Stimulated activated memory B cell treated with anti-CD40 and anti-IgM and Interleukin-4, amounts not matched to agents 10 μg/mL and 1 μg/mL and 100 μg/mL, for 72 hours (primary cell): ENCODE data around the gene TTC8.
"Not testable (repeated sequence)": the region's sequence is repeated elsewhere in the genome, so short reads cannot be mapped to it uniquely, and the experiment has no call there.

Source experiments
- ATAC-seq: fragments of 150-1000 bp; cut with Tn5 transposase; 2 replicates; pipeline ENCODE4 v1.10.0; 2021
- H3K27ac Mint-ChIP-seq: one replicate; pipeline ENCODE4 v1.8.0; 2022; ENCODE audit warnings: mild to moderate bottlenecking, mixed read lengths
- H3K27me3 Mint-ChIP-seq: one replicate; pipeline ENCODE4 v1.8.0; 2022; ENCODE audit warnings: mixed read lengths
- H3K36me3 Mint-ChIP-seq: one replicate; pipeline ENCODE4 v1.8.0; 2022; ENCODE audit warnings: mixed read lengths
- H3K4me1 Mint-ChIP-seq: one replicate; pipeline ENCODE4 v1.8.0; 2022; ENCODE audit warnings: mixed read lengths
- H3K4me3 Mint-ChIP-seq: one replicate; pipeline ENCODE4 v1.8.0; 2022; ENCODE audit warnings: mild to moderate bottlenecking, moderate library complexity, mixed read lengths
- H3K9me3 Mint-ChIP-seq: one replicate; pipeline ENCODE4 v1.8.0; 2022; ENCODE audit warnings: mixed read lengths

The TTC8 gene

DNA sequence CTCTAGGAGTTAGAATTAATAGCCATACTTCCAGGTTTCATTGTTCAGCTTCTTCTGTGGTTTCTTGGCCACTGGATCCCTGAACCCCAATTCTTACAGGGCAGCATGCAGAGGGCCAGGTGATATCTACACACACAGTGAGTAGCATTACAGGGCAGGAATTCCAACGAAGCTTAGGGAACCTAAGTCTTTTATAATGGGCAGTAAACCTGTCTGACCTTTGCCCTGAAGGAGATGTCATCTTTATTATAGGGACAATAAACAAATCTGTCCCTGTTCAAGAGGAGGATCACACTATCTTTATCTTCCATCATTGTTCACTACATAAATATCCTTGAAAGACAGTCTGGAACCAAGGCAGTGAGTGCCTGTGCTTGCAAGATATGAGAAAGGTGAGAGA, 20.0 kb upstream of the TTC8 start:
- no peaks in the 10 kb centered on the region for H3K4me1 Mint-ChIP-seq
- peaks cover 34% of the 10 kb centered on the region for H3K27me3 Mint-ChIP-seq
- H3K36me3 Mint-ChIP-seq, result no peaks in the 10 kb centered on the region
- no peak overlapping the region for H3K27ac Mint-ChIP-seq
- H3K4me3 Mint-ChIP-seq, result no peak overlapping the region
- no peak for ATAC-seq
- H3K9me3 Mint-ChIP-seq, result peaks cover 8% of the 10 kb centered on the region

DNA sequence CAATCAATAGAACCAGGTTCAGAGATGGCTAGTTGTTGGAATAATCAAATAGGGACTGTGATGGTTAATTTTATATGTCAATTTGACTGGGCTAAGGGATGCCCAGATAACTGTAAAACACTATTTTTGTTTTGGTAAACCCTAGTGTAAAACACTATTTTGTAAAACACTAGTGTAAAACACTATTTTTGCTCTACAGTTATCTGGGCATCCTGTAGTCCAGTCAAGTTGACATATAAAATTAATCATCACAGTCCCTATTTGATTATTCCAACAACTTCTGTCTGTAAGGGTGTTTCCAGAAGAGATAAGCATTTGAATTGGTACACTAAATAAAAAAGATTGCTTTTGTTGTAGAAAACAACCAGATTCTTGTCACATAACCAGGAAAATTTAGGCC, 16.1 kb upstream of the TTC8 start:
- H3K4me1 Mint-ChIP-seq, result no peaks in the 10 kb centered on the region
- H3K4me3 Mint-ChIP-seq, result no peak overlapping the region
- ATAC-seq, result no peak
- no peaks in the 10 kb centered on the region for H3K36me3 Mint-ChIP-seq
- peaks cover 38% of the 10 kb centered on the region for H3K27me3 Mint-ChIP-seq
- H3K9me3 Mint-ChIP-seq, result peaks cover 8% of the 10 kb centered on the region
- no peak overlapping the region for H3K27ac Mint-ChIP-seq

DNA sequence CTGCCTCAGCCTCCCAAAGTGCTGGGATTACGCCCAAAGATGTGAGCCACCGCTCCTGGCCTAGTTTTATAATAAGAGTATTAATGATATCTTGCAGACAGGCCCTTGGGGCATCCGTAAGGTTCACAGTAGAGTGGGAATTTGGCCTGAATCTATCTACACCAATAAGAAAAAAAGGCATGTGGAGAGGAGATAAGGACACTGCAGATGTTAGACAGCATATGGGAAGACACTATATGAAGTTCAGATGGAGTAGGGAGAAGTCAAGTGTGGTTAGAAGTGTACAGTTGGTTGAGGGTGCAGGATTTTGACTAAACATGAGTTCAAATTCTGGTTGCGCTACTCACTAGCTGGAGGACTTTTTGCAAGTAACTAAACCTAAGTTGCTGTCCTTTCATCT, 8.5 kb upstream of the TTC8 start:
- ATAC-seq, result no peak
- Mint-ChIP-seq H3K27ac (no peak overlapping the region), H3K27me3 (peaks cover 42% of the 10 kb centered on the region), H3K4me3 (no peak overlapping the region), H3K4me1 (peaks cover 11% of the 10 kb centered on the region), H3K36me3 (no peaks in the 10 kb centered on the region), H3K9me3 (no peaks in the 10 kb centered on the region)

DNA sequence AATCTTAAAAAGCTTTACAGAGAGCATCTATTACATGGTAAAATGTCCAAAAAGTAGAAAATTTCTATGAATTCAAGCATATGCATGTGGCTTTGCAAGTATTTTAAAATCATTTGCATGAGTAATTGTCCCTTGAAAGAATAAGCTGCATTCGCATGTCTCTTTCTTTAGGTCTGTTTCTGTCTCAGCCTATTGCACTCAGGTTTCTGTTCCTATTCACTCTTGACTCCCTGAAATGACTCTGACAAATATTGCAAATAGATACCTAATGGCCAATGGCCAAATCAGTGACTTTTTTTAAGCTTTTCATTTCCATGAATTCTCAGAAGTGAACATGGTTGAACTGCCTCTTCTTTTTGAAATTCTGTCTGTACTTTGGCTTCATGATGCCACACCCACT, 6.4 kb upstream of the TTC8 start:
- Mint-ChIP-seq H3K27ac (no peak overlapping the region), H3K9me3 (no peaks in the 10 kb centered on the region), H3K27me3 (peaks cover 25% of the 10 kb centered on the region)

DNA sequence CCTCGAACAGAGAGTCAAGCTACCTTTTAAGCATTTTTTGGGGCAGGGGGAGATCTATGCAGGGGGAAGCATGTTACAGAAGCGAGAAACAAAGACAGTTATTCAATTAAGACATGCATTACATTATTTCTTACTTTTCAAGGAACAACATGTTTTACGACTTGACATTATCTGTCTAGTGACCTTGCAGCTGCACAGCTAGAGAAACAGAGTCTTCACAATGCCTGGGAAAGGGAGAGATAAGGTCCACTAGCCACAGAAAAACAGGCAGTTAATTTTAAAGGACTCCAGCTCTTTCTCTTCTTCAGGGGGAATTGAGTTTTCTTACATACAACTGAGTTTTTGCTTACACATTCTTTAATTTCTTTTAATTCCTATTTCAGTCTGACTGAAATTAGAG, 4.8 kb upstream of the TTC8 start:
- H3K9me3 Mint-ChIP-seq, H3K36me3 Mint-ChIP-seq, H3K4me3 Mint-ChIP-seq, ATAC-seq, H3K27ac Mint-ChIP-seq: not testable (repeated sequence)
- Mint-ChIP-seq H3K27me3 (peaks cover 22% of the 10 kb centered on the region), H3K4me1 (peaks cover 11% of the 10 kb centered on the region)

More for the DNA sequence above, 6.4 kb upstream of the TTC8 start:
- peak; percentile 55 for ATAC-seq
- Mint-ChIP-seq H3K4me1 (peaks cover 11% of the 10 kb centered on the region), H3K4me3 (no peak overlapping the region), H3K36me3 (no peaks in the 10 kb centered on the region)

DNA sequence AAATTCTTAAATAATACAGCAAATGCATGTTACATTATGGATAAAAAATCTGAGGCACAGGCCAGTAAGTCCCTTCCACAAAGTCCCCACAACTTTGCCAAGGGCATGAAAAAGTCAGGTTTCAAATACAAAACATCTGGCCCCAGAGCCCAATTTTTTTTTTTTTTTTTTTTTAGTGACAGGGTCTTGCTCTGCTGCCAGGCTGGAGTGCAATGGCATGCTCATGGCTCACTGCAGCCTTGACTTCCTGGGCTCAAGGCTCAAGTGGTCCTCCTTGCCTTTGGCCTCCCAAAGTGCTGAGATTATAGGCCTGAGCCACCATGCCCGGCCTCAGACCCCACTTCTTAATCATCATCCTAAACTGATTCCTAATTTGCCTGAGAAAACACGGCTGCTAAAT, 3.1 kb upstream of the TTC8 start:
- H3K27ac Mint-ChIP-seq, result no peak overlapping the region
- H3K9me3 Mint-ChIP-seq, result no peaks in the 10 kb centered on the region
- peaks cover 20% of the 10 kb centered on the region for H3K4me1 Mint-ChIP-seq
- peaks cover 15% of the 10 kb centered on the region for H3K27me3 Mint-ChIP-seq
- no peak for ATAC-seq
- no peaks in the 10 kb centered on the region for H3K36me3 Mint-ChIP-seq
- H3K4me3 Mint-ChIP-seq, result no peak overlapping the region

DNA sequence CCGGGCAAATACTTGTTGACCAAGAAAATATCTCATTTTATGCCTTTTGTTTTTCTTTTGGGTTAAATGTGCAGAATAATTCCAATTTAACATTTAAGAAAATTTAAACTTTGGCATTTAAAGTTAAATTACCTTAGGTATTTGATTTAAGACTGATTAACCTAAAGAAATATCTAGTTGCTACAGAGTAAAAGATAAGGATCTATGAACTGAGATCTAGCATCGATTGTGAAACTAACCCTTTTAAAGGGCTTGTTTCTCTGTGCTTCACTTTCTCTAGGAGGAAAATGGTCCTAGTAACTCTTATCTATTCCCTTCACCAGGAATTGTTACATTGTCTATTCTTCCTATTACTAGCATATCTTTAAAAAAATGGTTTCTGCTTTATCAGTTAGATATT, 2.6 kb upstream of the TTC8 start:
- no peaks in the 10 kb centered on the region for H3K36me3 Mint-ChIP-seq
- no peak overlapping the region for H3K27ac Mint-ChIP-seq
- H3K4me3 Mint-ChIP-seq, result no peak overlapping the region
- H3K4me1 Mint-ChIP-seq, result peaks cover 20% of the 10 kb centered on the region
- ATAC-seq, result no peak
- peaks cover 15% of the 10 kb centered on the region for H3K27me3 Mint-ChIP-seq
- no peaks in the 10 kb centered on the region for H3K9me3 Mint-ChIP-seq

DNA sequence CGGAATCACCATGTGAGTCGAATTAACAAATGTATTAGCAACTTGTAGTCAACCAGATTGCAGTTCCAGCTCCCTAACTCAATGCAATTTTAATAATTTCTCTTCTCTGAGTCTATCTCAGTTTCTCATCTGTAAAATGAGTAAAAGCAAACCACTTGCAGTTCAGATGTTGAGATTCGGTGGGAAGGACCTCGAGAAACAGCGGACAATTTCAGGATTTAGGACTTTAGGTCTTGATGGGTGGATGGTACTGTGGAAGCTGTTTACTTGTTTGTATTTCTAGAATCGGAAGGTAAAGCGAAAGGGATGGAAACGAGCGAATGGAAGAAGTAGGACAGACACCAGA, 510 bp upstream of the TTC8 start:
- peaks cover 7% of the 10 kb centered on the region for H3K27me3 Mint-ChIP-seq
- no peak for ATAC-seq
- peak overlapping the region; percentile 99 for H3K27ac Mint-ChIP-seq
- H3K4me1 Mint-ChIP-seq, result peaks cover 9% of the 10 kb centered on the region
- no peaks in the 10 kb centered on the region for H3K36me3 Mint-ChIP-seq
- no peaks in the 10 kb centered on the region for H3K9me3 Mint-ChIP-seq
- peak overlapping the region; percentile 82 for H3K4me3 Mint-ChIP-seq

DNA sequence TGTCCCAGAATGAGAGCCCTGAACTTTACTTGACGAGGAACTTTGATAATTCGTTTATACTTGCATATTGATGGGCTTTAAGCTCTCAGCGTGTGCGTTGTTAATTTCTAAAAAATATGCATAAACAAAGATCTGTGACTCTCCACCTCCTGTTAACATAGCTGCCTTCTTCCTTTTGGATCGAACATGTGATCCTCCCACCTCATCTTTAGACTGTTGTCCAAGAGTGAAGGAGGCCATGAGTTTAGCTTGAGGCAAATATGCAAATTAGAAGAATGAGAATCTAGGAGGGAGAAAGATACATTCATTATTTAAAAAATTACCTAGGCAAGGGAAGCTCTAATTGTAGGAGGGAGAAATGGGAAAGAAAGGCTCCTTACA, 617 bp downstream of the TTC8 start:
- ATAC-seq, result no peak
- Mint-ChIP-seq H3K27me3 (no peaks in the 10 kb centered on the region), H3K9me3 (no peaks in the 10 kb centered on the region)

DNA sequence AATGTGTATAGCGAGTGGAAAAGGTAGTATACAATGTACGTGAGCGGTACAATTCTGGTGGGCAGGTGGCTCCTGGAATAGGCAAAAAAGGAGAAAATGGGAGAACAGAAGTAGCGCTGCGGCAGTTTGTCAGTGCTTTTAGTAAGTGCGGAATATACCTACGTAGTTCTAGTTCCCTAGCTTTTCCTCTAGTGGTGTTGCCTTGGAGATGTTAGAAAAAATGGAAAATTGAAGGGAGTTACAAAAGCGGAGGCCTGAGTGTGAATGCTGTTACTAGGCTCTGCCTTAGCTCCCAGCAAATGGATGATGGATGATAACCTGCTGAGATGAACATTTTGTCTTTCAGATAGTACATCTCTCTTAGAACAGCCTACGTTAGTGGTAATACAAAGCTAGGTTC, 1.1 kb downstream of the TTC8 start:
- Mint-ChIP-seq H3K27me3 (no peaks in the 10 kb centered on the region), H3K9me3 (no peaks in the 10 kb centered on the region), H3K27ac (peak overlapping the region; percentile 99), H3K36me3 (no peaks in the 10 kb centered on the region), H3K4me1 (peaks cover 9% of the 10 kb centered on the region), H3K4me3 (peak overlapping the region; percentile 82)
- ATAC-seq, result no peak

More for the DNA sequence above, 617 bp downstream of the TTC8 start:
- Mint-ChIP-seq H3K27ac (peak overlapping the region; percentile 99), H3K4me3 (peak overlapping the region; percentile 82), H3K4me1 (peaks cover 9% of the 10 kb centered on the region), H3K36me3 (no peaks in the 10 kb centered on the region)

DNA sequence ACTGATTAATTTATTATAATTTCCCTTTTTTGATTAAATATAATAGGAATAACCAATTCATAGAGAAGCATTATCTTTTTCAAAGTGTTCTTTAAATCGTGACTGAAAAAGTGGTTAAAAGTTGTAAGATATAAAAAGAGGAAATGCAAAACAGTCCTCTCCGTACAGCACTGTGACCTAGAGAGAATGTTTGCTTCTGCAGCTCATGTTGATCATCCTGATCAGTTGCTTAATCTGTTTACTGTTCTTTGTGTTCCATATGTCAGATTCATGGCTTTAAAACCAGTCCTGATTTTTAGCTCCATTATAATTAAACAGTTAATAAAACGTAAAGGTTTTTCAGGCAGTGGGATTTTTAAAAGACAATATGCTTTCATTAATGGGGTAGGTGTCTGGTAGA, 4.7 kb downstream of the TTC8 start:
- Mint-ChIP-seq H3K4me3 (no peak overlapping the region), H3K36me3 (no peaks in the 10 kb centered on the region), H3K27ac (no peak overlapping the region), H3K27me3 (no peaks in the 10 kb centered on the region), H3K9me3 (no peaks in the 10 kb centered on the region), H3K4me1 (peaks cover 16% of the 10 kb centered on the region)
- ATAC-seq, result no peak

DNA sequence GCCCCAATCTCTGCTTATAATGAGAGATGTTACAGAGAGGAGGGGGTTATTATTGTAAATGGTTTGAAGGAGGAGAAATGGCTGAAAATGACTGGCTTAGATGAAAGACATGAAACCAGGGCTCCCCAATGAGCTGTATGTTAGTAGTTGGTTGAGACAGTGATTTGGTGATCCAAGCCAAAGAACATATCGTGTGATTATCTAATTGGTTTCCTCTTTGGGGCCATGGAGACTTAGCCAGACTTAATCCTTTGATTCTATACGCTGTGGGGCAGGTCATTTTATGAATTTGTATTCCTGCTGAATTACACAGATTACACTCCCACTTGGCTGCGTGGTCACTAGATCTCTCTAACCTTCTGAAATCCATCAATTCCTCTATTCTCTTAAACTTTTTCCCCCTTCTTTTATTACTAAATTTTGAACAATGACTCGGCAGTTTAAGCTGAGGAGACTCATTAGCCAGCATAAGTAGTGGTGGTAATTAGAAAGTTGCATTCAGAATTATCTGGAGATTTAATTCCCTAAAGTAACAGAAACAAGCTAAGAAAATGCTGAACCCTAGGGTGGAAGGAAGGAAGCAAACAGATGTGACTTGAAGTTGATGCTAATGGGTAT, 5.3 kb downstream of the TTC8 start:
- H3K27ac Mint-ChIP-seq, result no peak overlapping the region
- no peaks in the 10 kb centered on the region for H3K27me3 Mint-ChIP-seq
- no peaks in the 10 kb centered on the region for H3K36me3 Mint-ChIP-seq
- ATAC-seq, result no peak
- H3K9me3 Mint-ChIP-seq, result no peaks in the 10 kb centered on the region
- no peak overlapping the region for H3K4me3 Mint-ChIP-seq
- peaks cover 16% of the 10 kb centered on the region for H3K4me1 Mint-ChIP-seq

DNA sequence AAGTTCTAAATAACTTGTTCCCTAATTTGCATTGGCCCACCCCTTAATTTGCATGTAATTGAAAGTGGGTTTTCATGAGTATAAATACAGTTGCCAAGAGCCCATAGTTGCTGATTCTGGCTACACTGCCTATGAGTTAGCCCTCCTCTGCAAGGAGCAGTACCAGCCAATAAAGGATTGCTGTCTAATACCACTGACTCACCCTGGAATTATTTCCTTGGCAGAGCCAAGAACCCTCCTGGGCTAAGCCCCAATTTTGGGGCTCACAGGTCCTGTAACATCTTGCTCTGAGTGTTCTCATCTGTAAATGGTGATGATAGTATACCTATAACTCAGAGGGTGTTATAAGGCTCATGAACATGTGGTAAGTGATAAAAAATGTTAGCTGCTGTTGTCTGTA, 6.8 kb downstream of the TTC8 start:
- no peaks in the 10 kb centered on the region for H3K9me3 Mint-ChIP-seq
- ATAC-seq, result no peak
- peaks cover 7% of the 10 kb centered on the region for H3K4me1 Mint-ChIP-seq
- no peaks in the 10 kb centered on the region for H3K27me3 Mint-ChIP-seq
- H3K4me3 Mint-ChIP-seq, result no peak overlapping the region
- no peak overlapping the region for H3K27ac Mint-ChIP-seq
- H3K36me3 Mint-ChIP-seq, result no peaks in the 10 kb centered on the region

DNA sequence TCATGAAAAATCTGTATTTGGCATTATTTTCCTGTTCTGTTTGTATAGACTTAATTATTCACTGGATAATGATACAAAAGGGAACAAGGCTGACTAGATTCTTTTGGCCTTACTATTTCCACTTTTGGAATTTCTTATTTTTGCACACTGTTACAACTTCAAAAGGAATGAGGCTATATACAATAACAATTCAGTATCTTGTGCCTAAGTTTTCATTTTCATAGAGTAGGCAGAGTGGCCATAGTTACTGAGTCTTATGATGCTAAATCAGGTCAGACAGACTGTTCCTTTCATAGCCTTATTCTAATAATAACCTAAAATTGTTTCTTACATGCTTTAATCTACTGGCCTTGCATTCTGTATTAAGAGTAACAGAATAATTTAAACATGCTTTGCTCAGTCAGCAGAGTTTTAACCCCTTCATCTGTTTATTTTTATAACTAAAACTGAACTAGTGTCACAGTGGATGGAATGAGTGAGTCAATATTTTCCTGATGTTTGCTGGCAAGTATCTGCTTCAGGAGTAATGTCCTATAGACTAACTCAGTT, 10.5 kb downstream of the TTC8 start:
- no peak for ATAC-seq
- no peaks in the 10 kb centered on the region for H3K27me3 Mint-ChIP-seq
- H3K9me3 Mint-ChIP-seq, result no peaks in the 10 kb centered on the region
- peaks cover 7% of the 10 kb centered on the region for H3K4me1 Mint-ChIP-seq
- peaks cover 5% of the 10 kb centered on the region for H3K36me3 Mint-ChIP-seq
- H3K4me3 Mint-ChIP-seq, result no peak overlapping the region
- no peak overlapping the region for H3K27ac Mint-ChIP-seq

DNA sequence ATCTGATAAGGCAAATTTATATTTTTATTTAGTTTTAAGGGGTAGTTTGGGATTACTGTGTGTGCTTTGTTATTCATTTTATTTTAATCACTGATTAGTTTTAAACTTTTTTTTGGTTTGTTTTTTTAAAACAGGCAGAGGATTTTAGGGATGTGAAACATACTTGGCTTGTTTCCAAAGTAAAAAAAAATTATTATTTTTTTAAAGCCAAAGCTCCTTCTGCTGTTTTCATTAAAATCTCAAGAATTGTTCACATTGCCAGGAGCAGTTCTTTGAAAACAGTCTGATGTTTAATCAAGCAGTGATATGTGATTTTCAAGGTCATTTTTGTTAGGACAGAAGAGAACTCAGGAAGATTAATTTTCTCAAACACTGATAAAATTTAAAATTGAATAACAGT, 11.2 kb downstream of the TTC8 start:
- H3K27me3 Mint-ChIP-seq, result no peaks in the 10 kb centered on the region
- no peak overlapping the region for H3K27ac Mint-ChIP-seq
- peaks cover 7% of the 10 kb centered on the region for H3K4me1 Mint-ChIP-seq
- no peak overlapping the region for H3K4me3 Mint-ChIP-seq
- H3K36me3 Mint-ChIP-seq, result peaks cover 5% of the 10 kb centered on the region
- no peaks in the 10 kb centered on the region for H3K9me3 Mint-ChIP-seq
- no peak for ATAC-seq

DNA sequence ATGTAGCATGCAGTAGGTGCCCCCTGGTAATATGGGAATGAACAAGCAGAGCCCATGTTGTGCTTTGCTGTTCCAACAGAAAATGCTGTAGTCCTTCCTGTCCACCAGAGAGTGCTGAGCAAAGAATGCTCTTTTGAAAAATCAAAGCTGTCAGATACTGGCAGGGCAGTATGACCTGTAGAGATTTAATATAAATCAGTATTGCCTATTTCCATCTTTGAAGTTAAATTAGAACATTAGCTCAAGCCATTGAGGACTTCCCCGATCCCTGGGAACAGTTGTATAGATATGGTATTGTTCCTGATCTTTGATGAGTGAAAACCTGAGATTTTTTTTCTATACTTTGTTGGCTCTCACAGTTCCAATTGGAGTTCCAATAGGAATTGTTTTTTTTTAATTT, 13.0 kb downstream of the TTC8 start:
- no peaks in the 10 kb centered on the region for H3K9me3 Mint-ChIP-seq

DNA sequence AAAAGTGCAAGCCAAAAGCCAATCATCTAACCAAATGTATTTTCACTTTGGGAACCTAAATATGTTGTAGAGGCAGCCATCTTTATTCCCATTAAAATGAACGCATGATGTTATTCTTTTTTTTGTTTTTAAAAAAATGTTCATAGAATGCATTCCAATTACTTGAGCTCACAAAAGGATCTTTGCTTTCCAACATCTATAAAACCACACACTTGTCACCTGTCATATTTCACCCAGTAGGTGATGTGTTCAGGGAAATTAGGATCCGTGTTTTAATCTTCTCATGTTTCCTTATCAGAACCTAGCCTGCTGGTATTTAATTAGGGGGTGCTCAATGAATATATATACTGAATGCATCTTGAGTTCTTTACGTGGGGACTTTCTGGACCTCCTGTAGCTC, 13.6 kb downstream of the TTC8 start:
- H3K4me1 Mint-ChIP-seq, result no peaks in the 10 kb centered on the region
- H3K36me3 Mint-ChIP-seq, result peaks cover 16% of the 10 kb centered on the region
- H3K9me3 Mint-ChIP-seq, result no peaks in the 10 kb centered on the region
- no peak for ATAC-seq
- H3K27me3 Mint-ChIP-seq, result no peaks in the 10 kb centered on the region
- no peak overlapping the region for H3K4me3 Mint-ChIP-seq
- no peak overlapping the region for H3K27ac Mint-ChIP-seq

More for the DNA sequence above, 13.0 kb downstream of the TTC8 start:
- H3K4me3 Mint-ChIP-seq, result no peak overlapping the region
- peaks cover 16% of the 10 kb centered on the region for H3K36me3 Mint-ChIP-seq
- H3K27me3 Mint-ChIP-seq, result no peaks in the 10 kb centered on the region
- no peak overlapping the region for H3K27ac Mint-ChIP-seq
- no peak for ATAC-seq
- H3K4me1 Mint-ChIP-seq, result peaks cover under 1% of the 10 kb centered on the region
